MCF 10A (cell line): Measurements from ENCODE around the gene PIM3. TPM values are rescaled to one million over a fixed set of nuclear protein-coding genes. Genes with fewer than 3 reads are reported as not detected.
"Not testable (repeated sequence)": the region's sequence is repeated elsewhere in the genome, so short reads cannot be mapped to it uniquely, and the experiment has no call there.

ENCODE experiments used
- BruUV-seq: library from RNA; stranded (reverse); fragments of 400-500 nt; replicated peaks from 2 replicates; lab custom pipeline; 2021; lab: Mats Ljungman, UMichigan
- CTCF ChIA-PET: fragments of 300-600 bp; sonication (Branson Sonifier 250); formaldehyde crosslinking; extraction: SDS; loops from one replicate; lab custom pipeline; 2021; ENCODE audit warnings: antibody characterized with exemption, inconsistent platforms; lab: Yijun Ruan, JAX
- POLR2A ChIA-PET: fragments of 300-600, 350-650 bp; sonication (Branson Sonifier 250); formaldehyde crosslinking; extraction: SDS; loops from one replicate; lab custom pipeline; 2020; ENCODE audit warnings: antibody characterized with exemption, inconsistent platforms; lab: Yijun Ruan, JAX
- DNase-seq: peaks from one replicate; pipeline ENCODE4 v3.0.0-alpha.2; 2018; ENCODE audit not compliant: unreplicated experiment
- H3K27ac Mint-ChIP-seq: one replicate; pipeline ENCODE4 v1.8.0; 2022; ENCODE audit warnings: mild to moderate bottlenecking, low read depth, mixed read lengths; ENCODE audit not compliant: unreplicated experiment
- H3K27me3 Mint-ChIP-seq: one replicate; pipeline ENCODE4 v1.8.0; 2022; ENCODE audit warnings: mixed read lengths; ENCODE audit not compliant: insufficient read depth, unreplicated experiment
- H3K36me3 Mint-ChIP-seq: one replicate; pipeline ENCODE4 v1.8.0; 2022; ENCODE audit warnings: mild to moderate bottlenecking, moderate library complexity, mixed read lengths; ENCODE audit not compliant: insufficient read depth, unreplicated experiment
- H3K4me1 Mint-ChIP-seq: one replicate; pipeline ENCODE4 v1.8.0; 2022; ENCODE audit warnings: mixed read lengths; ENCODE audit not compliant: insufficient read depth, unreplicated experiment
- H3K4me3 Mint-ChIP-seq: one replicate; pipeline ENCODE4 v1.8.0; 2022; ENCODE audit warnings: mild to moderate bottlenecking, moderate library complexity, mixed read lengths; ENCODE audit not compliant: unreplicated experiment
- H3K9me3 Mint-ChIP-seq: one replicate; pipeline ENCODE4 v1.8.0; 2022; ENCODE audit warnings: mixed read lengths; ENCODE audit not compliant: unreplicated experiment
- CTCF ChIP-seq: fragments of 200-600 bp; IDR thresholded peaks from one replicate; pipeline ENCODE4 v1.8.0; 2022; ENCODE audit warnings: antibody characterized with exemption, mild to moderate bottlenecking; ENCODE audit not compliant: unreplicated experiment
- intact Hi-C: fragments of 100-400 bp; cut with micrococcal nuclease; formaldehyde crosslinking; loops from 2 replicates; pipeline ENCODE4 v1.14.1; 2022
- total RNA-seq: library from RNA; stranded (reverse); gene quantifications from 2 replicates; pipeline ENCODE4 v1.2.3, GENCODE V29; 2022

The PIM3 gene
- total RNA-seq, 1 experiment from 2014 or later, result 56.3 TPM

- H3K4me1 Mint-ChIP-seq, result no peaks in the 10 kb centered on the region
- no peaks in the 10 kb centered on the region for H3K36me3 Mint-ChIP-seq
- BruUV-seq, result no TSS peak
- no peaks in the 10 kb centered on the region for H3K9me3 Mint-ChIP-seq
- no peaks in the 10 kb centered on the region for H3K27me3 Mint-ChIP-seq
- no peak overlapping the region for H3K4me3 Mint-ChIP-seq
- DNase-seq, result no peak
- ChIA-PET CTCF (no interaction called here), POLR2A (interaction anchor here (2.2 kb wide), 1 partner anchor 18 kb away, joined by 7 read pairs; the partner anchor contains the start of gene PIM3)
- intact Hi-C loops, result no loop called here
- no peak for TF ChIP-seq CTCF
- H3K27ac Mint-ChIP-seq, result no peak overlapping the region
Observed at GRCh38 chr22:49942565-49943404, 17.8 kb upstream of the PIM3 start.

GRCh38 chr22:49943405-49943765 is 17.2 kb upstream of the PIM3 start:
- no peak overlapping the region for H3K27ac Mint-ChIP-seq
- intact Hi-C loops, result no loop called here
- no peaks in the 10 kb centered on the region for H3K27me3 Mint-ChIP-seq
- H3K36me3 Mint-ChIP-seq, result no peaks in the 10 kb centered on the region
- POLR2A ChIA-PET, result interaction anchor here (2.2 kb wide), 1 partner anchor 17 kb away, joined by 7 read pairs; the partner anchor contains the start of gene PIM3
- no peaks in the 10 kb centered on the region for H3K4me1 Mint-ChIP-seq
- H3K9me3 Mint-ChIP-seq, result no peaks in the 10 kb centered on the region
- no peak for TF ChIP-seq CTCF
- BruUV-seq, result no TSS peak
- CTCF ChIA-PET, result interaction anchor here (1.1 kb wide), 1 partner anchor 13 kb away, joined by 3 read pairs; no protein-coding TSS in a partner anchor
- H3K4me3 Mint-ChIP-seq, result no peak overlapping the region
- no peak for DNase-seq

- H3K4me3 Mint-ChIP-seq, result no peak overlapping the region
- POLR2A ChIA-PET, result interaction anchor here (2.2 kb wide), 1 partner anchor 17 kb away, joined by 7 read pairs; the partner anchor contains the start of gene PIM3
- no peaks in the 10 kb centered on the region for H3K27me3 Mint-ChIP-seq
- CTCF ChIA-PET, result interaction anchor here (1.1 kb wide), 1 partner anchor 14 kb away, joined by 3 read pairs; no protein-coding TSS in a partner anchor
- intact Hi-C loops, result no loop called here
- BruUV-seq, result no TSS peak
- TF ChIP-seq CTCF, result no peak
- no peak for DNase-seq
- H3K27ac Mint-ChIP-seq, result no peak overlapping the region
- H3K36me3 Mint-ChIP-seq, result no peaks in the 10 kb centered on the region
- no peaks in the 10 kb centered on the region for H3K4me1 Mint-ChIP-seq
- no peaks in the 10 kb centered on the region for H3K9me3 Mint-ChIP-seq
Observed at GRCh38 chr22:49943771-49944398, 16.7 kb upstream of the PIM3 start.

- H3K27me3 Mint-ChIP-seq, result no peaks in the 10 kb centered on the region
- intact Hi-C loops, result no loop called here
- peaks cover 2% of the 10 kb centered on the region for H3K4me1 Mint-ChIP-seq
- H3K27ac Mint-ChIP-seq, result no peak overlapping the region
- CTCF ChIA-PET, result interaction anchor here (1.1 kb wide), 1 partner anchor 14 kb away, joined by 3 read pairs; no protein-coding TSS in a partner anchor
- no peaks in the 10 kb centered on the region for H3K36me3 Mint-ChIP-seq
- H3K4me3 Mint-ChIP-seq, result no peak overlapping the region
- no TSS peak for BruUV-seq
- no peaks in the 10 kb centered on the region for H3K9me3 Mint-ChIP-seq
- no peak for TF ChIP-seq CTCF
- POLR2A ChIA-PET, result interaction anchor here (2.2 kb wide), 1 partner anchor 16 kb away, joined by 7 read pairs; the partner anchor contains the start of gene PIM3
- no peak for DNase-seq
Observed at GRCh38 chr22:49944399-49944891, 16.1 kb upstream of the PIM3 start.

- POLR2A ChIA-PET, result interaction anchor here (2.1 to 4.5 kb wide), 2 partner anchors 9 to 16 kb away, joined by 9 to 55 read pairs; partner anchors contain the start of gene PIM3
- CTCF ChIA-PET, H3K4me3 Mint-ChIP-seq, intact Hi-C loops, H3K27ac Mint-ChIP-seq, DNase-seq, H3K9me3 Mint-ChIP-seq, H3K27me3 Mint-ChIP-seq, H3K4me1 Mint-ChIP-seq, H3K36me3 Mint-ChIP-seq, BruUV-seq: not testable (repeated sequence)
Observed at GRCh38 chr22:49945042-49945794, 15.4 kb upstream of the PIM3 start.
